ENCODE data around the gene SGMS1. TPM values are rescaled to one million over a fixed set of nuclear protein-coding genes. Genes with fewer than 3 reads are reported as not detected.

The SGMS1 gene
- polyA plus RNA-seq, 1 experiment = 21.1 TPM

DNA sequence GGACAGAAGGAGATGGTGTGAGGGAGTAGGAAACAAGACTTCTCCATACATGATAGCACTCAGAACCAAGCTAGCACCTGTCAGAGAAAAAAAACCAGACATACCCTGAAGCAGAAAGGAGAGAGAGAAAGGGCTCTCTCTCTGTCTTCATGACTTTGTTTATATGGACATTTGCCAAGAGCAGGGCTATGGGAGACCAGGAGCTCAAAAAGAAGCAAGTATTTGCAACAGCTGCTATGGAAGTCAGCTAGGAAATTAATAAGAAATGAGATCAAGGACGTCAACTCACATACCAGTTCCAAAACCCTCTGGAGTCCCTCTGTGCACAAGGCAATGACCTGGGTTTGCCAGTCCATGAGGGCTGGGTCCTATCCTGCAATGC lies 111.6 kb downstream of the SGMS1 start:
- POLR2A ChIA-PET = interaction anchor here (0.6 kb wide), 1 partner anchor 21 kb away, joined by 3 read pairs; no protein-coding TSS in a partner anchor
- H3K27me3 ChIP-seq (ENCODE audit: control insufficient read depth, insufficient read depth, low read length) = no peaks in the 10 kb centered on the region
- CTCF ChIA-PET = interaction anchor here (1.7 kb wide), 1 partner anchor 23 kb away, joined by 5 read pairs; no protein-coding TSS in a partner anchor
- no peak overlapping the region for H3K4me3 ChIP-seq (ENCODE audit: low read depth, low read length)
- H3K36me3 ChIP-seq (ENCODE audit: control insufficient read depth, insufficient read depth, low read length) = no peaks in the 10 kb centered on the region
- TF ChIP-seq, protein P1, sequence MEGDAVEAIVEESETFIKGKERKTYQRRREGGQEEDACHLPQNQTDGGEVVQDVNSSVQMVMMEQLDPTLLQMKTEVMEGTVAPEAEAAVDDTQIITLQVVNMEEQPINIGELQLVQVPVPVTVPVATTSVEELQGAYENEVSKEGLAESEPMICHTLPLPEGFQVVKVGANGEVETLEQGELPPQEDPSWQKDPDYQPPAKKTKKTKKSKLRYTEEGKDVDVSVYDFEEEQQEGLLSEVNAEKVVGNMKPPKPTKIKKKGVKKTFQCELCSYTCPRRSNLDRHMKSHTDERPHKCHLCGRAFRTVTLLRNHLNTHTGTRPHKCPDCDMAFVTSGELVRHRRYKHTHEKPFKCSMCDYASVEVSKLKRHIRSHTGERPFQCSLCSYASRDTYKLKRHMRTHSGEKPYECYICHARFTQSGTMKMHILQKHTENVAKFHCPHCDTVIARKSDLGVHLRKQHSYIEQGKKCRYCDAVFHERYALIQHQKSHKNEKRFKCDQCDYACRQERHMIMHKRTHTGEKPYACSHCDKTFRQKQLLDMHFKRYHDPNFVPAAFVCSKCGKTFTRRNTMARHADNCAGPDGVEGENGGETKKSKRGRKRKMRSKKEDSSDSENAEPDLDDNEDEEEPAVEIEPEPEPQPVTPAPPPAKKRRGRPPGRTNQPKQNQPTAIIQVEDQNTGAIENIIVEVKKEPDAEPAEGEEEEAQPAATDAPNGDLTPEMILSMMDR (IDR thresholded peaks at IDR 0.05; ENCODE audit: insufficient read depth, low read depth, low read length) = no peak
- no peak for DNase-seq (ENCODE audit: low read depth)

DNA sequence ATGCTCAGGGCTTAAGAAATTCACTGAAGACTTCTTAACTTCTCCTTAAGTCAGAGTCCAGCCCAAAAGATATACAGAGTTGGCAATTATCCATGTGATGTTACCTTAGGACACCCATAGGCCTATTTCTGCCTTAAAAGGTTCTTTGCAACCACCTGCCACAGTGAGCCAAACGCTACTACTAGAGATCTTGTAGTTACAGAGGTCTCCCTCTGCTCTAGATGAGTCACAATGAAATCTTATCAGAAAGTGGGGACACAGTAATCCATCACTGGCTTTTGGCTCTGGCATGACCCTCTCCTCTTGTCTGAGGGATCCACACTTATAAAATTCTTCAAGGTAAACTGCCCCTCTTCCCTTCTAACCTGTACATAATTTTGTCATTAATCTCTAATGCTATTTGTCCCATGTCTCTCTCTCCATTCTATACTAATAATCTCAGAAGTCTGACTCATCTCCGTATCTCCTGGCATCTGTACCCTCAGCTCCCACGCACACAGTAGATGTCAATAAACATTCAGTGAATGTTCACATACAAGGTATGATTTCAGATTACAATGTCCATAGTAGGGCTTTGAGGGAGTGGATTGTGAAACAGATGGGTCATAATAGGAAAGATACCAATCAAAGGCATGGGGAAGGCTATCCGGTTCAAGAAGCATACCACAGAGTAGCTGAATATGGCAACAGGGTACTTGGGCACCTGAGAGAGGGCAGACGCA lies 112.1 kb downstream of the SGMS1 start:
- Histone ChIP-seq H3K36me3 (ENCODE audit: control insufficient read depth, insufficient read depth, low read length) (no peaks in the 10 kb centered on the region), H3K27me3 (ENCODE audit: control insufficient read depth, insufficient read depth, low read length) (no peaks in the 10 kb centered on the region), H3K4me3 (ENCODE audit: low read depth, low read length) (no peak overlapping the region)
- TF ChIP-seq, protein P1 (IDR thresholded peaks at IDR 0.05; ENCODE audit: insufficient read depth, low read depth, low read length) = no peak
- DNase-seq (ENCODE audit: low read depth) = no peak
- ChIA-PET POLR2A (interaction anchor here (0.6 kb wide), 1 partner anchor 21 kb away, joined by 3 read pairs; no protein-coding TSS in a partner anchor), CTCF (interaction anchor here (1.7 kb wide), 1 partner anchor 24 kb away, joined by 5 read pairs; no protein-coding TSS in a partner anchor)

DNA sequence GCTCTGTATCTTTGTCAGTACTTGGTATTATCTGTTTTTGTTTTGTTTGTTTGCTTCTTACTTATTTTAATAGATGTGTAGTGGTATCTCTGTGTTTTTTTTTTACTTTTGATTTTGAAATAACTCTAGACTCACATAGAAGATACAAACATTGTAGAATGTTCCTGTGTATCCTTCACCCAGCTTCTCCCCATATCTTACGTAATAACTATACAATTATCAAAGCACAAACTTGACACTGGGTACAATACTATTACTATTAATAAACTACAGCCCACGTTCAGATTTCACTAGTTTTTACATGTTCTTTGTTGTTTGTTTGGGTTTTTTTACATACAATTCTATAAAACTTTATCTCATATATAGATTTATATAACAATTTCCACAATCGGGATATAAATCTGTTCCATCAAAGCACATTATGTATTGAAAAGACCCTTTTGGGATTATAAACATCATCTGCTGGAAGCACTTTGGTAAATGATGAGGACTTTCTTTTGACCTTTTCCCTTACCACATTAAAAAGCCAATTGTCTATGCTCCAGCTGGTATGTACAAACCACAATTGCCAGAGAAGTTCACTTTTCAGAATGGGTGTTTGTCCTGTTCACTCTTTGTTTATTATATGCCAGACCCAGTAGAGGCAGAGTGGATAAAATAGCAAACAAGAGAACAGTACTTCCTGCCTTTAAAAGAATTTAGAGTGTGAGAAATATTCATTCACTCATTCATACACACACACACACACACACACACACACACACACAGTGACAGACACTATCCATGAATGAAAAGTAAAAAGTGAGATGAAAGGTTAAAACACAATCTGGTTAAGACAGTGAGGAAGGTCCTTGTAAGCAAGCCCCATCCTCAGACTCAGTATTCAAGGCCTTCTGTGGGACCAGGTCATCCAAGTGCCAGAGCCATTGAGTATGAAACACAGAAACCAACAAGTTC lies 113.0 kb downstream of the SGMS1 start:
- TF ChIP-seq, protein P1 (IDR thresholded peaks at IDR 0.05; ENCODE audit: insufficient read depth, low read depth, low read length) = no peak
- no peak for DNase-seq (ENCODE audit: low read depth)
- POLR2A ChIA-PET = no interaction called here

DNA sequence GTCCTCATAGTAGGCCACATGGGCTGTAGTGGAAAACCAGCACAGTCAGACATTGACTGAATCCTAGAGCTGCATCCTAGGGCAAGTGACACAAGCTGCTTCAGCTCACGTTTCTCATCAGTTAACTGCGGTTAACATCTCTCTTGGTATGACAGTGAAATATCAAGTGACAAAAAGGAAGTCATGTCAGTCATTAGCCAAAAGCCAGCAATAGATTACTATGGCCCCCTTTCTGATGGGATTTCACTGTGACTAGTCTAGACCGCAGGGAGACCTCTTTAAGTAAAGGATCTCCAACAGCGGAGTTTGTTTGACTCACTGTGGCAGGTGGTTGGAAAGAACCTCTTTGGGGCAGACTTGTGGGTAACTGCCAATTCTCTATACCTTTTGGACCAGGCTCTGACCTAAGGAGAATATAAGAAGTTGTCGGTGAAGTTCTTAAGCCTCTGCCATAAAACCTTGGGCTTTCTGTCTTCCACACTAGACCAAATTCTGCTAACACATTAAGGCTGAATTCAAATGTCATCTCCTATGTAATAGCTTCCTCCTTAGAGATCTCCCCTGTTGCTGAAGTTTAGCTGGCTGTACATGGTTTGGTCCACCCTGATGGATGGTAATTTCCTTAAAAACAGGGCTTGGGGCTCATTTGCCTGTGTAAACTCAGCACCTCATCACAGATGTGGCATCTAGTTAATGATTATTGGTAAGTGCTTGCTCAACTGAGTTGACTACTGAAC lies 115.3 kb downstream of the SGMS1 start:
- POLR2A ChIA-PET = no interaction called here
- TF ChIP-seq, protein P1 (IDR thresholded peaks at IDR 0.05; ENCODE audit: insufficient read depth, low read depth, low read length) = no peak
- CTCF ChIA-PET = no interaction called here
- DNase-seq (ENCODE audit: low read depth) = no peak
- no peaks in the 10 kb centered on the region for H3K27me3 ChIP-seq (ENCODE audit: control insufficient read depth, insufficient read depth, low read length)
- no peaks in the 10 kb centered on the region for H3K36me3 ChIP-seq (ENCODE audit: control insufficient read depth, insufficient read depth, low read length)
- H3K4me3 ChIP-seq (ENCODE audit: low read depth, low read length) = no peak overlapping the region

More for the DNA sequence above, 113.0 kb downstream of the SGMS1 start:
- Histone ChIP-seq H3K27me3 (ENCODE audit: control insufficient read depth, insufficient read depth, low read length) (no peaks in the 10 kb centered on the region), H3K36me3 (ENCODE audit: control insufficient read depth, insufficient read depth, low read length) (no peaks in the 10 kb centered on the region), H3K4me3 (ENCODE audit: low read depth, low read length) (no peak overlapping the region)
- CTCF ChIA-PET = no interaction called here
